GM12878 (cell line): ENCODE measurements around the gene SPART. TPM values are rescaled to one million over a fixed set of nuclear protein-coding genes. Genes with fewer than 3 reads are reported as not detected.

Source experiments
- ATAC-seq: fragments of 200-7000 bp; cut with Tn5 transposase; 3 replicates; pipeline ENCODE4 v1.9.1; 2020; ENCODE audit warnings: mild to moderate bottlenecking, moderate library complexity
- BruUV-seq: library from RNA; stranded (reverse); fragments of 400-500 nt; replicated peaks from 2 replicates; lab custom pipeline; 2021; lab: Mats Ljungman, UMichigan
- CTCF ChIA-PET: fragments of 300-600 bp; sonication (Branson Sonifier 250); formaldehyde crosslinking; extraction: SDS; loops from one replicate; lab custom pipeline; 2021; ENCODE audit warnings: inconsistent platforms; lab: Yijun Ruan, JAX
- POLR2A ChIA-PET: fragments of 350-600 bp; formaldehyde crosslinking; extraction: SDS; loops from one replicate; lab custom pipeline; 2021; ENCODE audit warnings: inconsistent platforms; lab: Charles Lee
- RAD21 ChIA-PET: fragments of 300-600 bp; sonication (Branson Sonifier 250); formaldehyde crosslinking; loops from one replicate; lab custom pipeline; 2023; ENCODE audit warnings: antibody characterized with exemption; ENCODE audit not compliant: unreplicated experiment; lab: Charles Lee
- SMC1A ChIA-PET: fragments of 300-600 bp; sonication (Branson Sonifier 250); formaldehyde crosslinking; loops from one replicate; lab custom pipeline; 2023; ENCODE audit not compliant: unreplicated experiment, uncharacterized antibody; lab: Charles Lee
- DNase-seq: peaks from one replicate; pipeline ENCODE4 v3.0.0-alpha.2; 2011; ENCODE audit warnings: low read depth, low spot score
- FAIRE-seq: peaks from 3 replicates; lab custom pipeline; 2011; peaks lifted over from hg19 to GRCh38; lab: Jason Lieb, UNC
- H2AFZ ChIP-seq: 2 replicates; pipeline ENCODE4 v1.6.0; 2011; ENCODE audit warnings: low read depth, low read length, control low read depth; ENCODE audit not compliant: control insufficient read depth
- H3K27ac ChIP-seq: 2 replicates; pipeline ENCODE4 v1.5.1; 2011; ENCODE audit warnings: control low read depth; ENCODE audit not compliant: control insufficient read depth, insufficient read depth
- H3K27me3 ChIP-seq, 2 experiments: replicated peaks in 1 of 2; 2 replicates each; pipeline versions ENCODE4 v1.6.0 to v1.6.1; 2011; ENCODE audit warnings: low read length in 1 of 2; ENCODE audit not compliant: control insufficient read depth in 2 of 2, insufficient read depth in 2 of 2
- H3K36me3 ChIP-seq, 2 experiments: 2 replicates each; pipeline ENCODE4 v1.5.1; 2011; ENCODE audit warnings: low read length in 1 of 2; ENCODE audit not compliant: control insufficient read depth in 2 of 2, insufficient read depth in 2 of 2
- H3K4me1 ChIP-seq: 2 replicates; pipeline ENCODE4 v1.6.1; 2011; ENCODE audit warnings: mild to moderate bottlenecking, low read length, moderate library complexity, mixed read lengths; ENCODE audit not compliant: control insufficient read depth, insufficient read depth
- H3K4me2 ChIP-seq: 2 replicates; pipeline ENCODE4 v1.6.0; 2011; ENCODE audit warnings: control low read depth; ENCODE audit not compliant: control insufficient read depth, insufficient read depth
- H3K4me3 ChIP-seq: fragments of 200-600 bp; sonication (generic); 2 replicates; pipeline ENCODE4 v1.5.1; 2016
- H3K79me2 ChIP-seq: 2 replicates; pipeline ENCODE4 v1.6.0; 2011; ENCODE audit warnings: low read length; ENCODE audit not compliant: control insufficient read depth, insufficient read depth
- H3K9ac ChIP-seq: 2 replicates; pipeline ENCODE4 v1.8.0; 2011; ENCODE audit warnings: low read length, control low read depth, mixed read lengths; ENCODE audit not compliant: control insufficient read depth, insufficient read depth
- H3K9me3 ChIP-seq: replicated peaks from 3 replicates; pipeline ENCODE4 v1.5.1; 2011; ENCODE audit warnings: mild to moderate bottlenecking, low read length; ENCODE audit not compliant: control insufficient read depth, insufficient read depth
- H4K20me1 ChIP-seq: 2 replicates; pipeline ENCODE4 v1.6.0; 2011; ENCODE audit not compliant: control insufficient read depth, insufficient read depth
- ATF7 ChIP-seq: fragments of 450-650 bp; IDR thresholded peaks from 2 replicates; pipeline ENCODE4 v1.6.1; 2016; ENCODE audit warnings: low read depth, mild to moderate bottlenecking
- FOS ChIP-seq: IDR thresholded peaks from 3 replicates; pipeline ENCODE4 v1.6.1; 2011; ENCODE audit warnings: borderline replicate concordance; ENCODE audit not compliant: insufficient read length; ENCODE audit errors: extremely low read depth
- MEF2A ChIP-seq: IDR thresholded peaks from 2 replicates; pipeline ENCODE4 v1.6.1; 2011; ENCODE audit warnings: low read depth, mild to moderate bottlenecking, low read length, moderate library complexity; ENCODE audit not compliant: insufficient read depth
- NFIC ChIP-seq: IDR thresholded peaks from 2 replicates; pipeline ENCODE4 v1.6.1; 2012; ENCODE audit warnings: low read depth, mild to moderate bottlenecking, inconsistent platforms, low read length, moderate library complexity
- RELB ChIP-seq: fragments of 450-650 bp; IDR thresholded peaks from 2 replicates; pipeline ENCODE4 v1.6.1; 2017; ENCODE audit warnings: low read depth, mild to moderate bottlenecking, moderate library complexity
- SMARCA5 ChIP-seq: fragments of 450-650 bp; IDR thresholded peaks from 2 replicates; pipeline ENCODE4 v1.6.1; 2017; ENCODE audit warnings: mild to moderate bottlenecking
- SPI1 ChIP-seq: IDR thresholded peaks from 2 replicates; pipeline ENCODE4 v1.6.1; 2011; ENCODE audit warnings: low read depth, mild to moderate bottlenecking, low read length, moderate library complexity, borderline replicate concordance; ENCODE audit not compliant: insufficient read depth
- SUZ12 ChIP-seq: fragments of 200-600 bp; sonication (generic); IDR thresholded peaks from one replicate; pipeline ENCODE4 v1.6.1; 2018; ENCODE audit warnings: antibody characterized with exemption, mild to moderate bottlenecking; ENCODE audit not compliant: unreplicated experiment
- TCF3 ChIP-seq: IDR thresholded peaks from 2 replicates; pipeline ENCODE4 v1.6.1; 2012; ENCODE audit warnings: low read depth, mild to moderate bottlenecking, low read length, borderline replicate concordance; ENCODE audit not compliant: insufficient read depth
- ZBTB33 ChIP-seq: fragments of 450-650 bp; IDR thresholded peaks from 2 replicates; pipeline ENCODE4 v1.6.1; 2017; ENCODE audit warnings: mild to moderate bottlenecking
- ZSCAN29 ChIP-seq: fragments of 450-650 bp; IDR thresholded peaks from 2 replicates; pipeline ENCODE4 v1.6.1; 2017; ENCODE audit warnings: mild to moderate bottlenecking, moderate library complexity
- WGBS: methylation state at CpG from one replicate; pipeline ENCODE4 v1.1.6; 2016; ENCODE audit warnings: low lambda C conversion rate; ENCODE audit not compliant: insufficient replicate concordance, insufficient coverage; ENCODE audit errors: missing lambda C conversion rate; 5-methylcytosine and 5-hydroxymethylcytosine counted together
- in situ Hi-C: fragments of 300-500 bp; cut with MboI; formaldehyde crosslinking; loops from 9 replicates; pipeline ENCODE4 v1.14.3; 2018; ENCODE audit warnings: mixed read lengths
- intact Hi-C: fragments of 100-400 bp; cut with micrococcal nuclease; formaldehyde crosslinking; loops from one replicate; pipeline ENCODE4 v1.14.2; 2022; ENCODE audit not compliant: unreplicated experiment
- polyA plus RNA-seq, 11 experiments: library from polyadenylated mRNA; depleted of rRNA in 4 of 11; unstranded in 6 of 11; stranded (reverse) in 5 of 11; fragments of >200 nt; fragmentation: Nextera tagmentation in 4 of 11; fragmentation: Illumina TruSeq in 1 of 11; extraction: Ambion mirVana in 4 of 11; extraction: Trizol in 1 of 11; gene quantifications; 1 replicate in 1 of 11; 2 replicates in 10 of 11; pipeline versions ENCODE4 v1.2.1 to v1.2.3, GENCODE V29; 2011 to 2016; ENCODE audit warnings: inconsistent platforms in 2 of 11, missing spikeins in 2 of 11, low read depth in 1 of 11
- total RNA-seq, 4 experiments: library from RNA; depleted of rRNA in 3 of 4; stranded (reverse); fragments of >200 nt in 3 of 4; fragmentation: Illumina TruSeq in 1 of 4; extraction: Trizol in 1 of 4; gene quantifications; 2 replicates each; pipeline versions ENCODE4 v1.2.1 to v1.2.3, GENCODE V29; 2013 to 2021

Gene SPART
- total and polyA plus RNA-seq, 10 of the 15 experiments (the other 5 are each of a cell fraction or from before 2014, with no cell fraction given) = 17.6 to 74.6 (median 42.1) TPM

- Histone ChIP-seq H2AFZ (no peak overlapping the region), H3K27ac (no peak overlapping the region), H3K79me2 (no peaks in the 10 kb centered on the region), H3K4me1 (no peaks in the 10 kb centered on the region), H4K20me1 (no peaks in the 10 kb centered on the region), H3K36me3 (no peaks in the 10 kb centered on the region), H3K4me3 (no peak overlapping the region), H3K27me3 (no peaks in the 10 kb centered on the region), H3K4me2 (no peak overlapping the region), H3K9me3 (no peaks in the 10 kb centered on the region; the same call in 2 of the 3 replicates), H3K9ac (no peak overlapping the region)
- no peak for ATAC-seq
- ChIA-PET CTCF (no interaction called here), RAD21 (no interaction called here), SMC1A (interaction anchor here (1.8 kb wide), 1 partner anchor 14 kb away, joined by 5 read pairs; no protein-coding TSS in a partner anchor), POLR2A (no interaction called here)
- in situ Hi-C loops (no loop called here), intact Hi-C loops (no loop called here)
- 26% methylated on average over 3 of the region's 3 CpGs for WGBS
- no TSS peak for BruUV-seq
- DNase-seq = no peak
- TF ChIP-seq ZSCAN29 (no peak), FOS (no peak), NFIC (no peak)
- FAIRE-seq = no peak
Measured at GRCh38 chr13:36261011-36261410, 85.2 kb downstream of the SPART start.

GRCh38 chr13:36259361-36260137, 86.6 kb downstream of the SPART start:
- ChIA-PET POLR2A (no interaction called here), CTCF (no interaction called here), SMC1A (interaction anchor here (0.9 to 1.8 kb wide), 2 partner anchors 14 to 15 kb away, joined by 5 to 6 read pairs; no protein-coding TSS in a partner anchor), RAD21 (no interaction called here)
- Histone ChIP-seq H2AFZ (no peak overlapping the region), H3K4me3 (no peak overlapping the region), H3K4me1 (no peaks in the 10 kb centered on the region), H3K27ac (no peak overlapping the region), H3K36me3 (no peaks in the 10 kb centered on the region), H3K27me3 (no peaks in the 10 kb centered on the region), H3K79me2 (no peaks in the 10 kb centered on the region), H3K9me3 (no peaks in the 10 kb centered on the region; the same call in 2 of the 3 replicates), H4K20me1 (no peaks in the 10 kb centered on the region), H3K9ac (no peak overlapping the region), H3K4me2 (no peak overlapping the region)
- BruUV-seq = no TSS peak
- WGBS = 25% methylated on average over 8 of the region's 8 CpGs
- ATAC-seq (no peak), FAIRE-seq (no peak), DNase-seq (no peak)
- in situ Hi-C loops (no loop called here), intact Hi-C loops (no loop called here)
- TF ChIP-seq ATF7 (no peak), SUZ12 (no peak), TCF3 (no peak), SMARCA5 (no peak), ZBTB33 (no peak), MEF2A (no peak), SPI1 (no peak), RELB (no peak)
